H1 (cell line): Measurements from ENCODE around the gene KHDC4. TPM values are rescaled to one million over a fixed set of nuclear protein-coding genes. Genes with fewer than 3 reads are reported as not detected.

Experiments used
- TAF1 ChIP-seq: IDR thresholded peaks from 2 replicates; pipeline ENCODE4 v1.6.1; 2011; ENCODE audit warnings: mild to moderate bottlenecking, low read depth, low read length
- polyA plus RNA-seq, 7 experiments: library from polyadenylated mRNA; depleted of rRNA in 3 of 7; stranded (reverse) in 5 of 7; unstranded in 2 of 7; fragments of >200 nt in 5 of 7; fragments of 200-250 nt in 2 of 7; gene quantifications; 1 replicate in 5 of 7; 2 replicates in 1 of 7; 4 replicates in 1 of 7; pipeline versions ENCODE4 v1.2.1 to v1.2.3, GENCODE V29; 2011 to 2013; ENCODE audit warnings: missing spikeins in 2 of 7, mixed read lengths in 2 of 7
- total RNA-seq: library from RNA; stranded (reverse); fragmentation: NEBNext Ultra II Directional; extraction: Animal tissue kit (Norgen Biotek cat#: 25700); gene quantifications from 2 replicates; pipeline ENCODE4 v1.2.1, GENCODE V29; 2021
- TF ChIP-seq, protein P1 (sequence below): fragments of 300-600 bp; sonication (generic); IDR thresholded peaks from 2 replicates; pipeline ENCODE4 v1.7.1; 2012; ENCODE audit warnings: low read length, moderate library complexity, mild to moderate bottlenecking, inconsistent platforms; ENCODE audit not compliant: insufficient replicate concordance
- TF ChIP-seq, protein P2 (sequence below): IDR thresholded peaks from 2 replicates; pipeline ENCODE4 v1.6.1; 2011; ENCODE audit warnings: low read length, improper control_type of control experiment

Gene KHDC4
- total and polyA plus RNA-seq, 2 of the 8 experiments (the other 6 are each of a cell fraction or from before 2014, with no cell fraction given) = 56.6 to 81.1 TPM

DNA sequence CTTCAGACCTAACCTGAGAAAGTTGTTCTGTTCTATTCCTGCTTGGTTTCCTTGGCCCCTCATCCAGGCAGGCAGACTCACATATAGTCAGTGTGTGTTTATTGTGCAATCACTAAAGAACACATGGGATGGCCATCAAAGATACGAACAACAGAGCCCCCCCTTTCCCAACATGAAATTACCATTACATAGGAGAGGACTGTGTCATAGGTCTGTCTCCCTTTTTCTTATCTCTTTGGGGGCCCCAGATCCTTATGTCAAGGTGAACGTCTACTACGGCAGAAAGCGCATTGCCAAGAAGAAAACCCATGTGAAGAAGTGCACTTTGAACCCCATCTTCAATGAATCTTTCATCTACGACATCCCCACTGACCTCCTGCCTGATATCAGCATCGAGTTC lies 53.3 kb downstream of the KHDC4 start (continued):
- TF ChIP-seq, protein P1, sequence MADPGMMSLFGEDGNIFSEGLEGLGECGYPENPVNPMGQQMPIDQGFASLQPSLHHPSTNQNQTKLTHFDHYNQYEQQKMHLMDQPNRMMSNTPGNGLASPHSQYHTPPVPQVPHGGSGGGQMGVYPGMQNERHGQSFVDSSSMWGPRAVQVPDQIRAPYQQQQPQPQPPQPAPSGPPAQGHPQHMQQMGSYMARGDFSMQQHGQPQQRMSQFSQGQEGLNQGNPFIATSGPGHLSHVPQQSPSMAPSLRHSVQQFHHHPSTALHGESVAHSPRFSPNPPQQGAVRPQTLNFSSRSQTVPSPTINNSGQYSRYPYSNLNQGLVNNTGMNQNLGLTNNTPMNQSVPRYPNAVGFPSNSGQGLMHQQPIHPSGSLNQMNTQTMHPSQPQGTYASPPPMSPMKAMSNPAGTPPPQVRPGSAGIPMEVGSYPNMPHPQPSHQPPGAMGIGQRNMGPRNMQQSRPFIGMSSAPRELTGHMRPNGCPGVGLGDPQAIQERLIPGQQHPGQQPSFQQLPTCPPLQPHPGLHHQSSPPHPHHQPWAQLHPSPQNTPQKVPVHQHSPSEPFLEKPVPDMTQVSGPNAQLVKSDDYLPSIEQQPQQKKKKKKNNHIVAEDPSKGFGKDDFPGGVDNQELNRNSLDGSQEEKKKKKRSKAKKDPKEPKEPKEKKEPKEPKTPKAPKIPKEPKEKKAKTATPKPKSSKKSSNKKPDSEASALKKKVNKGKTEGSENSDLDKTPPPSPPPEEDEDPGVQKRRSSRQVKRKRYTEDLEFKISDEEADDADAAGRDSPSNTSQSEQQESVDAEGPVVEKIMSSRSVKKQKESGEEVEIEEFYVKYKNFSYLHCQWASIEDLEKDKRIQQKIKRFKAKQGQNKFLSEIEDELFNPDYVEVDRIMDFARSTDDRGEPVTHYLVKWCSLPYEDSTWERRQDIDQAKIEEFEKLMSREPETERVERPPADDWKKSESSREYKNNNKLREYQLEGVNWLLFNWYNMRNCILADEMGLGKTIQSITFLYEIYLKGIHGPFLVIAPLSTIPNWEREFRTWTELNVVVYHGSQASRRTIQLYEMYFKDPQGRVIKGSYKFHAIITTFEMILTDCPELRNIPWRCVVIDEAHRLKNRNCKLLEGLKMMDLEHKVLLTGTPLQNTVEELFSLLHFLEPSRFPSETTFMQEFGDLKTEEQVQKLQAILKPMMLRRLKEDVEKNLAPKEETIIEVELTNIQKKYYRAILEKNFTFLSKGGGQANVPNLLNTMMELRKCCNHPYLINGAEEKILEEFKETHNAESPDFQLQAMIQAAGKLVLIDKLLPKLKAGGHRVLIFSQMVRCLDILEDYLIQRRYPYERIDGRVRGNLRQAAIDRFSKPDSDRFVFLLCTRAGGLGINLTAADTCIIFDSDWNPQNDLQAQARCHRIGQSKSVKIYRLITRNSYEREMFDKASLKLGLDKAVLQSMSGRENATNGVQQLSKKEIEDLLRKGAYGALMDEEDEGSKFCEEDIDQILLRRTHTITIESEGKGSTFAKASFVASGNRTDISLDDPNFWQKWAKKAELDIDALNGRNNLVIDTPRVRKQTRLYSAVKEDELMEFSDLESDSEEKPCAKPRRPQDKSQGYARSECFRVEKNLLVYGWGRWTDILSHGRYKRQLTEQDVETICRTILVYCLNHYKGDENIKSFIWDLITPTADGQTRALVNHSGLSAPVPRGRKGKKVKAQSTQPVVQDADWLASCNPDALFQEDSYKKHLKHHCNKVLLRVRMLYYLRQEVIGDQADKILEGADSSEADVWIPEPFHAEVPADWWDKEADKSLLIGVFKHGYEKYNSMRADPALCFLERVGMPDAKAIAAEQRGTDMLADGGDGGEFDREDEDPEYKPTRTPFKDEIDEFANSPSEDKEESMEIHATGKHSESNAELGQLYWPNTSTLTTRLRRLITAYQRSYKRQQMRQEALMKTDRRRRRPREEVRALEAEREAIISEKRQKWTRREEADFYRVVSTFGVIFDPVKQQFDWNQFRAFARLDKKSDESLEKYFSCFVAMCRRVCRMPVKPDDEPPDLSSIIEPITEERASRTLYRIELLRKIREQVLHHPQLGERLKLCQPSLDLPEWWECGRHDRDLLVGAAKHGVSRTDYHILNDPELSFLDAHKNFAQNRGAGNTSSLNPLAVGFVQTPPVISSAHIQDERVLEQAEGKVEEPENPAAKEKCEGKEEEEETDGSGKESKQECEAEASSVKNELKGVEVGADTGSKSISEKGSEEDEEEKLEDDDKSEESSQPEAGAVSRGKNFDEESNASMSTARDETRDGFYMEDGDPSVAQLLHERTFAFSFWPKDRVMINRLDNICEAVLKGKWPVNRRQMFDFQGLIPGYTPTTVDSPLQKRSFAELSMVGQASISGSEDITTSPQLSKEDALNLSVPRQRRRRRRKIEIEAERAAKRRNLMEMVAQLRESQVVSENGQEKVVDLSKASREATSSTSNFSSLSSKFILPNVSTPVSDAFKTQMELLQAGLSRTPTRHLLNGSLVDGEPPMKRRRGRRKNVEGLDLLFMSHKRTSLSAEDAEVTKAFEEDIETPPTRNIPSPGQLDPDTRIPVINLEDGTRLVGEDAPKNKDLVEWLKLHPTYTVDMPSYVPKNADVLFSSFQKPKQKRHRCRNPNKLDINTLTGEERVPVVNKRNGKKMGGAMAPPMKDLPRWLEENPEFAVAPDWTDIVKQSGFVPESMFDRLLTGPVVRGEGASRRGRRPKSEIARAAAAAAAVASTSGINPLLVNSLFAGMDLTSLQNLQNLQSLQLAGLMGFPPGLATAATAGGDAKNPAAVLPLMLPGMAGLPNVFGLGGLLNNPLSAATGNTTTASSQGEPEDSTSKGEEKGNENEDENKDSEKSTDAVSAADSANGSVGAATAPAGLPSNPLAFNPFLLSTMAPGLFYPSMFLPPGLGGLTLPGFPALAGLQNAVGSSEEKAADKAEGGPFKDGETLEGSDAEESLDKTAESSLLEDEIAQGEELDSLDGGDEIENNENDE = no peak
- TF ChIP-seq, protein P2, sequence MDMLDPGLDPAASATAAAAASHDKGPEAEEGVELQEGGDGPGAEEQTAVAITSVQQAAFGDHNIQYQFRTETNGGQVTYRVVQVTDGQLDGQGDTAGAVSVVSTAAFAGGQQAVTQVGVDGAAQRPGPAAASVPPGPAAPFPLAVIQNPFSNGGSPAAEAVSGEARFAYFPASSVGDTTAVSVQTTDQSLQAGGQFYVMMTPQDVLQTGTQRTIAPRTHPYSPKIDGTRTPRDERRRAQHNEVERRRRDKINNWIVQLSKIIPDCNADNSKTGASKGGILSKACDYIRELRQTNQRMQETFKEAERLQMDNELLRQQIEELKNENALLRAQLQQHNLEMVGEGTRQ = no peak
- no peak for TF ChIP-seq TAF1
